Vein endothelial cell (primary cell): ENCODE measurements around the gene PLSCR5. TPM values are rescaled to one million over a fixed set of nuclear protein-coding genes. Genes with fewer than 3 reads are reported as not detected.

Experiments
- small RNA-seq: library from RNA; depleted of rRNA; stranded (forward); fragments of <200 nt; gene quantifications from one replicate; pipeline ENCODE3, GENCODE V24; 2012
- total RNA-seq: library from RNA; depleted of rRNA; stranded (reverse); fragments of >200 nt; gene quantifications from 2 replicates; pipeline ENCODE4 v1.2.3, GENCODE V29; 2012

Gene PLSCR5, protein sequence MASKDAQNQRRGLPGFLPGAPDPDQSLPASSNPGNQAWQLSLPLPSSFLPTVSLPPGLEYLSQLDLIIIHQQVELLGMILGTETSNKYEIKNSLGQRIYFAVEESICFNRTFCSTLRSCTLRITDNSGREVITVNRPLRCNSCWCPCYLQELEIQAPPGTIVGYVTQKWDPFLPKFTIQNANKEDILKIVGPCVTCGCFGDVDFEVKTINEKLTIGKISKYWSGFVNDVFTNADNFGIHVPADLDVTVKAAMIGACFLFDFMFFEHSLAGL
- not detected in 2 replicates for total RNA-seq

DNA sequence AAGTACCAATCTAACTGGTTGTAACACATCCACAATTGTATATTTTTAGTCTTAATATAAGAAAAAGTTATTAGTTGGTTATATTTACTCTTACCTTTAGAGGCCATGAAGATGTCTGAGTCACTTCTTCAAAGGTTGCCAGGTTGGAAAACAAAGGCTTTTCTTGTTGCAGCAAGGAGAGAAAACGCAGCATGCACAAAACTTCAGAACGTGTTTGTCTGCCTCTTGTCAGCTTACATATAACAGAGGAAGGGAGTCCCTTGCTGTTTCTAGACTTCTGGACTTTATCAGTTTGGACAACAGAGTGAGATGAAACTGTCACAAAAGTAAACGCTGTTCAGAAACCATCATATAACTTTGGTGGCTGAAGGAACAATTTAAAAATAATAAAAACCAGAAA, at the start of gene PLSCR5:
TSS of gene PLSCR5 (minus strand) at position 241 of the 400 bp plus-strand sequence. CDS start at position 107, 134 bp downstream.

DNA sequence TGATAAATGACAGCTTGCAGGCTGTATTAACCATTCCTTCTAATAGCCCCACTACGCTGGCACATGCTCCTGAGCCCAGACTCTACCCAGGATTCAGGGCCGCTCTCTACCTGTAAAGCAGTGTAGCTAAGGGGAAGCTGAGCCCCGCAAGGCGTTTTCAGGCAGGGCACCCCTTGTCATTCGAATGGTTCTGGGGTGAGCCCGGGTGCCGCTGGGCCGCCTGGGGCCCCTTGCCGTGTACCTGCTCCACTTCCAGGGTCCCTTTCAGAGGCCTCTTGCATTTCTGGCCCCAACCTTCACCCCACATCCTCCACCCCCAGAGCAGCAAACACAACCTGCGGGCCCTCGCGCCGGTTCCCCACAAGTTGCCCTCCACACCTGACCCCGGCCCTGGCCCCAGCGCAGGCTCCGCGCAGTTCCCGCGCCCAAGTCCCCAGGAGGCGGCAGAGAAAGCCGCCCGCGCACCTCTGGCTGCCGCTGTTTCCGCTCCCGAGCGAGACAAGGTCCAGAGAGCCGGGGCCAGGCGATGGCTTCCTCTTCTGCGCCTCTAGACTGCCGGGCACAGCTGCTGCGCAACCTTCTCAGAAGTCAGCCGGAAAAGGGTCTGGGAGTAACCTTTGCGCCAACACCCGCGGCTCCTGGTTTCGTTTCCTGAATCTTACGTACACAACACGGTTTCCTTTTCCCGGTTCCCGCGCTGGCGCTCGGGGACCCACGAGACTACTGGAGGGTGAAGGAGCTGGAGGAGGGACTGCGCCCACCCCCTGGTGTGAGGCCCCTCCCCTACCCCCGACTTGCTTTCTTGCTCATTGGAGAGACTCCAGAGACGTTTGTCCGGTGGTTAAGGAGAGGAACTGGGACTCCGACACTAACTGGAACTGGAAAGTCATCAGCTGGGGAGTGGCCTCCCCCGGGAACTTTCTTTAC, 60.9 kb downstream of the PLSCR5 start, which contains the start of gene PLSCR1:
TSS of gene PLSCR1 (minus strand) at position 606 of the 927 bp plus-strand sequence. CDS start 8,055 bp downstream, outside the sequence.

Small RNAs within 50 kb of the gene (small RNA-seq; reads per million reads assigned to genes)
- 0.19 reads per million for gene RNU6-428P

Other genes starting within 250 kb of the PLSCR5 start
- not detected in 2 replicates for gene PLSCR2, start 135.8 kb downstream of the PLSCR5 start, total RNA-seq
- 68.9 and 70.8 TPM in 2 replicates for gene PLSCR1, start 60.7 kb downstream of the PLSCR5 start, total RNA-seq